ENCODE data around the gene RSPH3.
"Not testable (repeated sequence)": the region's sequence is repeated elsewhere in the genome, so short reads cannot be mapped to it uniquely, and the experiment has no call there.

RSPH3 gene

DNA sequence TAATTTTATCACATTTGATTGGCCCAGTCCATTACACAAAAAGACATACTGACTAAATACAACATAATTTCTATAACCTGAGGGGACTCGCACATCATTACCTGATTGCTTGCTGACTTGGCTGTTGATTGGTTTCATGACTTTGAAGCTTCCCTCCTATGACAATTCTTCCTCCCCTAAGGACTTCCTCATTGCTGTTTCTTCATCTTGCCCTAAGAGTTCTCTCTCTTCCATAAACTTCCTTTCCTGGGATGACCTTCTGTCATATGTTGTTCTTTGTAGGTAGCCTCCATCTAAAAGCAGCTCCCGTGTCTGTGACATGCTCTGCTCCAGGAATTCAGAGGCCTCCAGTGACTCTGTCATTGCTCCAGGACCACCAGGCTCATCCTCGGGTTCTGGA lies 22.6 kb downstream of the RSPH3 start:
- no peak for DNase-seq (ENCODE audit: low read depth in 1 of 2, low spot score in 1 of 2)

DNA sequence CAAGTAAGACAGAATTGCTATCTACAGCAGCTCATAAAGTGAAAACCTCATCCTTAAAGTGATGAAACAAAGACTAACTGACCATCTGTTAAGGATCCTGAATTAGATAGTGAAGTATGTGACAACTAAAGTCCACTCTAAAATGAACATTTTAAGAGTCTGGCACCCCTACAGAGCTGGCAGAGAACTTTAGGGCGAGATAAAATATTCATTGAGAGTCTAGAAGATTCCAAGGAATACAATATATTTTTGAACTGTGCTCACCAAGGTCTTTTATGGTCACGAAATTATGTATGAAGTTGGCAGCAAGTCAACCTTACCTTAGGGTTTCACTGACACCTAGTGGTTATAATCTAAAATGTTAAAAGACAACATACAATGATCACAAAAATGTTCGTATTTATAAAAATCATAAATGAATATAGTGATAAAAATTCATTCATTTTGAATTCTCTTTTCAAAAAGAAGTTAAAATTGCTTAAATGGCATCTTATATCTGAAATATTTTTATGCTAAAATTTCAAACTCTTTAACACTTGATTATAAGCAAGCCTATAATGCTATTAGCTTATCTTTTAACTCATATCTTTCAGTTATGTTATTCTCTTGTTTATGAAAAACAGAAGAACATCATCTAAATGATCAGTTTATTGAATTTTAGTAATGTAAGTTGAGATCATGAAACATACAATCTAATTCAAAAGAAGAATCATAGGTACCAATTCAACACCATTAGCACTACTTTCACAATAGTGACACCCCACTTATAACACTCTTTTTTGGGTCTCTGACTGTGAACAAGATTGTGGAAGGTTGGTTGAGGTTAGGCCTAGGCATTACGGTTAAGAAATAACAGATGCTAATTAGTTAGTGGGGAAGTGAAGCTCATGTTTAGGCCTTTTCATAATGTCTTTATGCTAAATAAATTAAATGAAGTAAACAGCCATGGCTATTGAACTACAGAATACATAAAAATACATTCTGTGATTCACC lies 27.5 kb downstream of the RSPH3 start:
- no peak for DNase-seq (ENCODE audit: low read depth in 1 of 2, low spot score in 1 of 2)

DNA sequence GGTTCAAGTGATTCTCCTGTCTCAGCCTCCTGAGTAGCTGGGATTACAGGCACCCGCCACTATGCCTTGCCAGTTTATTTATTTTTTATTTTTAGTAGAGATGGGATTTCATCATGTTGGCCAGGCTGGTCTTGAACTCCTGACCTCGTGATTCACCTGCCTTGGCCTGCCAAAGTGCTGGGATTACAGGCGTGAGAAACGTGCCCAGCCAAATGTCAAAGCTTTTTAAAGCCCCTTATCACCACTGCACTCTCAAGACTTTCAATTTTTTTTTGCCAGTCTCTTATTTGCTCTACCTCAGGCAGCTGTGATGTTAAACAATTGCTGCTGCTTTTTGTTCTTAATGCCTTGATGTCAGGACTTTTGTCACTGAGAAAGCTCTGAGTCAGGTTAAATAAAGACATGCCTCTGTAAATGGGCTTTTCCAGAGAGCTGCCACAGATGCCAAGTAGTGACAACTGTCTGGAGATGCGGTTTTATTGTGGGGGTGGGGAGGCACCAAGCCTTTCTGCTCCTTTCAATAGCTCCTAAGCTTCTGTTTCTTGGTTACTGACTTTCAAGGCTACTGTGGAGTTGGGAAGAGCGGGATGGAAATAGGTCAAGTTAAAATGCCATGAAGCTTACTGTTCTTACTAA lies 29.2 kb downstream of the RSPH3 start:
- no peak for DNase-seq (ENCODE audit: low read depth in 1 of 2, low spot score in 1 of 2)

DNA sequence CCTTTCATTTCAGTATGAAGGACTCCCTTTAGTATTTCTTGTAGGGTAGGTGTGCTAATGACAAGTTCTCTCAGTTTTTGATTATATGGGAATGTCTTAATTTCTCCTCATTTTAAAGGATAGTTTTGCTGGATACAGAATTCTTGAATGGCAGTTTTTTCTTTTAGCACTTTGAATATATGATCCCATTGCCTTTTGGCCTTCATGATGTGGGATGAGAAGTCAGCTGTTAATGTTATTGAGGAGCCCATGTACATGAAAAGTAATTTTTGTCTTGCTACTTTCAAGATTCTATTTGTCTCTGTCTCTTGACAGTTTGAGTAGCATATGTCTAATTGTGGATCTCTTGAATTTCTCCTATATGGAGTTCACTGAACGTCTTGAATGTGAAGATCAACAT lies 30.9 kb downstream of the RSPH3 start:
- DNase-seq (ENCODE audit: low read depth in 1 of 2, low spot score in 1 of 2): no peak

DNA sequence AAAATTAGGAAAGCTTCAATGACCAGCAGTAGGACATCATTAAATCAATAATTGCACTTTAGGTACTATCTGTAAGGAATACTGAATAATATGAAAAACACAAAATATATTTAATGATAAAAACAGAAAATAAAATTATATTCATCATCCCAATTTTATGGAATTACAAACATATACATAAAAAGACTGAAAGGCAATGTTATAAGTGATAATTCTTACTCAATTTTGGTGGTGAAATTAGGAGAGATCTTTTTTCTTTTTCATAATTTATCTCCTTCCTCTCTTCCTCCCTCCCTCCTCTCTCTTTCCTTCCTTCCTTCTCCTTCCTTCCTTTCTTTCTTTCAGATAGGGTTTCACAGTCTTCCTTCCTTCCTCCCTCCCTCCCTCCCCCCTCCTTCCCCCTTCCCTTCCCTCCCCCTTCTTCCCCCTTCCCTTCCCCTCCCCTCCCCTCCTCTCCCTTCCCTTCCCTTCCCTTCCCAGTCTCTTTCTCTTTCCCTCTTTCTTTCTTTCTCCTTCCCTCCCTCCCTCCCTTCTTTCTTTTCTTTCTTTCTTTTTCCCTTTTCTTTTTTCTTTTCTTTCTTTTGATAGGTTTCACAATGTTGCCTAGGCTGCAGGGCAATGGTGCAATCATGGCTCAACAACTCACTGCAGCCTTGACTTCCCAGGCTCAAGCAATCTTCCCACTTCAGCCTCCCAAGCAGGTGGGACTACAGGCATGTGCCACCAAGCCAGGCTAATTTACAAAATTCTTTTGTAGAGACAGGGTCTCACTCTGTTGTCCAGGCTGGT lies 36.8 kb downstream of the RSPH3 start:
- no peak for DNase-seq (ENCODE audit: low read depth in 1 of 2, low spot score in 1 of 2)

DNA sequence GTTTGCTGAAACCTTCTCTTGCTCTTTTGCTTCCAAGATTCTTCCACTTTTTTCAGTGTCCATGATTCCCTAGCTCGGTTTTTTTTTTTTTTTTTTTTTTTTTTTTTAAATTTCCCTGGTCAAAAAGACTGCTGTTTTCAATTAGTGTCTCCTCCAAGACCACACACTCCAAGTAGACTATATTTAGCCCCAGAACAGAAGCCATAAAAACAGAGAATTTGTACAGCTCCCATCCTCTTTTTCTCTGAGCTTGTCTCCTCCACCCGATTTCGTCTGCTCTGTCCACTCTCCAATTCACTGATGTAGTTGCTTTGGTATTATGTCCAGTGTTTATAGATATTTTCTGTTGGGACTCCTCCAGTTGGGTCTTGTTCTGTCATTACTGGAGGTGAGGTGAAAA lies 37.6 kb downstream of the RSPH3 start:
- no peak for DNase-seq (ENCODE audit: low read depth in 1 of 2, low spot score in 1 of 2)

DNA sequence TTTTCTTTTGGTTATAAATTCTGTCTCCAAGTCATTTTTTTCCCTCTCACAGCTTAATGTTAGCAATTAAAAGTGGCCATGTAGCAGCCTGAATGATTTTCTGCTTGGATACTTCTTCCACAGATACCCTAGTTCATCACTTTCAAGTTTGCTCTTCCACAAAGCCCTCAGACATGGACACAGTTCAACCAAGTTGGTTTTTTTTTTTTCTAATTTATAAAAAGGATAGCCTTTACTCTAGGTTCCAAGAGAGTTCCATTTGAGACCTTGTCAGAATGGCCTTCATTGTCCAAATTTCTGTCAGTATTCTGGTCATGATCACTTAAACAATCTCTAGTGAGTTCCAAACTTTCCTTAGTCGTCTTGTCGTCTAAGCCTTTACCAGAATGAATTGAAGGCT lies 40.0 kb downstream of the RSPH3 start:
- no peak for DNase-seq (ENCODE audit: low read depth in 1 of 2, low spot score in 1 of 2)

DNA sequence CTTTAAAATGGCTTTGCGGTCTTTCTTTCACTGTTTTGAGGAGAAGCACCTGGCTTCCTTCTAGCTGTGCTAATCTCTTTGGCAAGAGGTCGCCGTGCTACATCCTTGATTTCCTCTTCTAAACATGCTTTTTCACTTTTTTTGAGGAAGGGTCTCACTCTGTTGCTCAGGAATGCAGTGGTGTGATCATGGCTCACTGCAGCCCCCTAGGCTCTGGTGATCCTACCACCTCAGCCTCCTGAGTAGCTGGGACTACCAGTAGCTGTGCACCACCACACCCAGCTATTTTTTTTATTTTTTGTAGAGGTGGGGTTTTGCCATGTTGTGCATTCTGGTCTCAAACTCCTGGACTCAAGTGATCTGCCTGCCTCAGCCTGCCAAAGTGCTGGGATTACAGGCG lies 40.5 kb downstream of the RSPH3 start:
- no peak for DNase-seq (ENCODE audit: low read depth in 1 of 2, low spot score in 1 of 2)

DNA sequence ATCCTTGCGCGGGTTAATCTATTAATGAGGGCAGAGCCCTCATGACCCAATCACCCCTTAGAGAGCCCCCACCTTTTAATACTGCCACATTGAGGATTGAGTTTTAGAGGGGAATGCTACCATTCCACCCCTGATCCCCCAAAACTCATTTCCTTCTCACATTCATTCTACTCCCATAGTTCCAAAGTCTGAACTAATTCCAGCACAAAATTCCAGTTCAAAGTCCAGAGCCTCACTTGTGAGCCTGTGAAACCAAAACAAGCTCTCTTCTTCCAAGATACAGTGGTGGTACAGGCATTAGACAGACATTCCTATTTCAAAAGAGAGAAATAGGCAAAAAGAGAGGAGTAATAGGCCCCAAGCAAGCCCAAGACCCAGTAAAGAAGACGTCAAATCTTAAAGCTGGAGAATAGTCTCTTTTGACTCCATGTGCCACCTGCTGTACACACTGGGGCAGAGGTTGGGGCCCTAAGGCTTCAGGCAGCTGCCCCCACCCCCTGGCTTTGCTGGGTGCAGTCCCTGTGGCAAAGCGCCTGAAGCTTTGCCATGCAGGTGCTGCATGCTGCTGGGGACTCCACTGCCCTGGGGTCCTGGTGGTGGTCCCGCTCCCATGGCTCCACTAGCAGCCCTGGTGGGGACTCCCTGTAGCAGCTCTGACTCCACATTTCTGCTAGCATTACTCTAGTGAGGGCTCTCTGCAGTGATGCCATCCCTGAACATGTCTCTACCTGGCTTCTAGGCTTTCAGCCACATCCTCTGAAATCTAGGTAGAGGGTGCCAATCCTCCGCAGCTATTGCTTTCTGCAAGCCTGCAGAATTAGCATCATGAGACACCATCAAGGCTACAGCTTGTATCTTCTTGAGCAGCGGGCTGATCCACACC lies 41.3 kb downstream of the RSPH3 start:
- DNase-seq (ENCODE audit: low read depth in 1 of 2, low spot score in 1 of 2): no peak

DNA sequence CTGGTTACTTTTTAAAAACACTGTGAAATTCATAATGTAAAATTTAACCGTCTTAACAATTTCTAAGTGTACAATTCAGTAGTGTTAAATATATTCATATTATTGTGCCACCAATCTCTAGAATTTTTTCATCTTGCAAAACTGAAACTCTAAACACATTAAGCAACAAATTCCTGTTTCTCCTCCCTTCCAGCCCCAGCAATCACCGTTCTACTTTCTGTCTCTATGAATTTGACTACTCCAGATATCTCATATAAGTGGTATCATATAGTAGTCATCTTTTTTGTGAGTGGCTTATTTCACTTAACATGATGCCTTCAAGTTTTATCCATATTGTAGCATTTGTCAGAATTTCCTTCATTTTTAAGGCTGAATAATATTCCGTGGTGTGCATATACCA lies 44.7 kb downstream of the RSPH3 start:
- DNase-seq (ENCODE audit: low read depth in 1 of 2, low spot score in 1 of 2): no peak

DNA sequence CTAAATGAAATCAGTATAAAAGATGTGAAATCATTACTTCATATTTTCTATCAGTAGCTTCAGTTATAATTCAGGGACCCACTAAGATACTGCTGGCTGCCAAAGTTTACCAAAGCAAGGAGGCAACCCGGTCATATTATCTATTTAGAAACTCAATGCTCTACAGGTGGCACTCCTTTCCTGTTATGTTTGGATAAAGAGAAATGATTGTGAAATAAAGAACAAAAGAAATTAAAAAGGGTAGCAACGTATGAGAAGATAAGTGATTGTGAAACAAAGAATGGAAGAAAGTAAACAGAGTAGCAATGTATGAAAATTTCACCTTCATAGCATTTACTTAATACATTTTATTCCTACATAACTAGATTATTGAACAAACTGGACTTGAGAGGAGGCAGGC lies 45.2 kb downstream of the RSPH3 start:
- no peak for DNase-seq (ENCODE audit: low read depth in 1 of 2, low spot score in 1 of 2)

DNA sequence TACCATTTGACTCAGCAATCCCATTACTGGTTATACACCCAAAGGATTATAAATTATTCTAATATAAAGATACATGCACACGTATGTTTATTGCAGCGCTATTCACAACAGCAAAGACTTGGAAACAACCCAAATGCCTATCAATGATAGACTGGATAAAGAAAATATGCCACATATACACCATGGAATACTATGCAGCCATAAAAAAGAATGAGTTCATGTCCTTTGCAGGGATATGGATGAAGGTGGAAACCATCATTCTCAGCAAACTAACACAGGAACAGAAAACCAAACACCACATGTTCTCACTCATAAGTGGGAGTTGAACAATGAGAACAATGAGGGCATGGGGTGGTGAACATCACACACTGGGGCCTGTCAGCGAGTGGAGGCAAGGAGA lies 48.0 kb downstream of the RSPH3 start:
- DNase-seq (ENCODE audit: low read depth in 1 of 2, low spot score in 1 of 2): not testable (repeated sequence)

DNA sequence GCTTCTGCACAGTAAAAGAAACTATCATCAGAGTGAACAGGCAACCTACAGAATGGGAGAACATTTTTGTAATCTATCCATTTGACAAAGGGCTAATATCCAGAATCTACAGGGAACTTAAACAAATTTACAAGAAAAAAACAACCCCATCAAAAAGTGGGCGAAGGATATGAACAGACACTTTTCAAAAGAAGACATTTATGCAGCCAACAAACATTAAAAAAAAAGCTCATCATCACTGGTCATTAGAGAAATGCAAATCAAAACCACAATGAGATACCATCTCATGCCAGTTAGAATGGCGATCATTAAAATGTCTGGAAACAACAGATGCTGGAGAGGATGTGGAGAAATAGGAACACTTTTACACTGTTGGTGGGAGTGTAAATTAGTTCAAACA lies 48.4 kb downstream of the RSPH3 start:
- not testable (repeated sequence) for DNase-seq (ENCODE audit: low read depth in 1 of 2, low spot score in 1 of 2)

DNA sequence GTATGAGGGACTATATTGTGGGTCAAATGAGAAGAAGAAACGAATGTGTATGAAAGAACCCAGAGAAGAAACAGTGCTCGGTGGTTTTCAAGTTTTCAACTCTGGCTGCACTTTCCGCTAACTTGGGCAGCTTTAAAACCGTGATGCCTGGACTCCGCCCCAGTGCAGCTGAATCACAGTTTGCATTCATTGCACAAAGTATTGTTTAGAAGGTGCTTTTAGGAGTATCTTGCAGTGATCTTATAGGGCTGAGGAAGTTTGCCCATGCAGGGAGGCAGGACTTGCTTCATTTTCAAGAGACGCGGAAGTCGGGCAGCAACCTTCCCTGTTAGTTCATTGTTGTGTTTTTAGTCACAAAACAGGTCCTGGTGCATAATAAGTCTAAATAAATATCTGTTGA lies 52.7 kb downstream of the RSPH3 start:
- DNase-seq (ENCODE audit: low read depth in 1 of 2, low spot score in 1 of 2): no peak

DNA sequence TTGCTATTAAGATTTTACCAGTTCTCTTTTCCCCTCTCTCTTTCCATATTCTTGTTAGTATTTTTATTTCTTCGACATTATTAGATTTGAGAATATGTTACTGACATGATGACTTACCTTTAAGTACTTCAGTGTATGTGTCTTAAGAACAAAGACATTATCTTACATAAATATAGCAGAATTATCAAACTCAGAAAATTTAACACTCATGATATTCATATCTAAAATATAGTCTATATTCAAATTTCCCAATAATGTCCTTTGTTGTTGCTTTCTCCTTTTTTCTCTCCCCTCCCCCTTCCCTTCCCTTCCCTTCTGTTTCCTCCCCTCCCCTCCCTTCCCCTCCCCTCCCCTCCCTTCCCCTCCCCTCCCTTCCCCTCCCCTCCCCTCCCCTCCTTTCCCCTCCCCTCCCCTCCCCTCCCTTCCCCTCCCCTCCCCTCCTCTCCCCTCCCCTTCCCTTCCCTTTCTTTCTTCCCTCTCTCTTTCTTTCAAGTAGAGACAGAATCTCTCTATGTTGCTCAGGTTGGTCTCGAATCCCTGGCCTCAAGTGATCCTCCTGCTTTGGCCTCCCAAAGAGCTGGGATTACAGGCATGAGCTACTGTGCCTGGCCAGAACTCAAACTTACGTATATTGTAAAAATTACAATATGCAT lies 56.5 kb downstream of the RSPH3 start:
- no peak for DNase-seq (ENCODE audit: low read depth in 1 of 2, low spot score in 1 of 2)

DNA sequence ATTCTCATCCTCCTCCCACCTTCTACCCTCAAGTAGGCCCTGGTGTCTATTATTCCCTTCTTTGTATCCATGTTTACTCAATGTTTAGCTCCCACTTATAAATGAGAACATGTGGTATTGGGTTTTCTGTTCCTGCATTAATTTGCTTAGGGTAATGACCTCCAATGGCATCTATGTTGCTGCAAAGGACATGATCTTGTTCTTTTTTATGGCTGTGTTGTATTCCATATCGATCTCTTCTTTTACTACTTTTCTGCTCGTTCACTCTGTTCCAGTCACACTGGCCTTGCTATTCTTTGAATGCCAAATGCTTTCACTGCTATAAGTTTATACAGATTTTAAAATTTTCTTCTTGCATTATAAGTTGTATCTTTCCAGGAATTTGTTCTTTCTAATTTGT lies 57.7 kb downstream of the RSPH3 start:
- no peak for DNase-seq (ENCODE audit: low read depth in 1 of 2, low spot score in 1 of 2)

DNA sequence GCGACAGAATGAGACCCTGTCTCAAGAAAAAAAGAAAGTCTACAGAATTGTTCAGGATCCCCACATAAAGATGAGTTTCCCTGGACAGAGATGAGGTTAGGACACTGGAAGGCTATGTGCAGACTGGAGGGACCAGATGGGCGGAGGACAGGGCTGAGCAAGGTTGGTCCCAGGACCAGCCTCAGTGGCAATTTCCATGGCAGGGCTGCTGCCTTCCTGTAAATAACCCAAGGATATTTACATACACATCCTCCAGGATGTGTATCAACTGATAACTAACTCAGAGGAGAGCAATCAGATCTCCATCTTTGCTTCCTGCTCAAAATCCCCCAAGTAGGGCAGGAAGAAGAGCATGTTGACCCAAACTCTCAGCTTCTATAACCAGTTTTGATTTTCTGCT lies 58.8 kb downstream of the RSPH3 start:
- DNase-seq (ENCODE audit: low read depth in 1 of 2, low spot score in 1 of 2): no peak

DNA sequence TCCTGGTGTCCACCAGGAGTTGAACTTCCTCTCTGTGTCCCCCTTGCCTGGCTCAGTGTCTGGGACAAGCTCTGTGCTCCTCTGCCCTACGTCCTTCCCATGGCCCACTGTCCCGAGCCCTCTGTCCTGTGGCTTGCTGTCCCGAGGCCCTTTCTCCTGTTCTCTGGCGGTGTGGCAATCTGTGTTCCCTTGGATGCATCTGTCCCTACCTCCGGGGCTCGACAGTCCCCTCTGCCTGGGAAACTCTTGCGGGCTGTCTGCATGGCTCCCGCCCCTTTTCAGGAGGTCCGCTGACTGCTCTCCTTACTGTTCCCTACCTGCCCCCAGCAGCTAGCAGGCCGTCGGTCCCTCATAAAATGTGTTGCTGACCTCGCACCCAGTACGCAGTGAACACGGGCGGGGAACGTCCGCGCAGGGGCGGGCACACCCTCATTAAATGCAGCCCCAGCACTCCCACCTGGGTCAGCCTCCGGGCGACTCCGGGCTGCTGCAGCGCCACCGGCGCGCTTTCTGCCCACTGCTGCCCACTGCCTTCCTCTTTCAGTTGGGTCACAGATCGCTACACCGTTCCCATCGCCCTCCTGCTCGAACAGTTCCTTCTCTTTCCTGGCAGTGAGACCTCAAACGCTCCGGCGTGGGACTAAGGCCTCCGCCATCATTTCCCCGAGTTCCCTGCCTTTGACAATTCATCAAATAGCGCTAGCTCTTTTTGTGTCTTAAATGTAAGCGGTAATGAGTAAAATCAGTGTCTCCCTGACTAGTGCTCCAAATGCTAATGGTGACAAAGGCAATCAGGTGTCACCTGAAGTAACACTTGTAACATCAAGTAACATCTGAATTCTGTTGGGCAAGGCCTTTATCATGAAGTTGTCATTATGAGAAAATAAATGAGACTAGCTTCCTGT lies 60.5 kb downstream of the RSPH3 start:
- no peak for DNase-seq (ENCODE audit: low read depth in 1 of 2, low spot score in 1 of 2)

DNA sequence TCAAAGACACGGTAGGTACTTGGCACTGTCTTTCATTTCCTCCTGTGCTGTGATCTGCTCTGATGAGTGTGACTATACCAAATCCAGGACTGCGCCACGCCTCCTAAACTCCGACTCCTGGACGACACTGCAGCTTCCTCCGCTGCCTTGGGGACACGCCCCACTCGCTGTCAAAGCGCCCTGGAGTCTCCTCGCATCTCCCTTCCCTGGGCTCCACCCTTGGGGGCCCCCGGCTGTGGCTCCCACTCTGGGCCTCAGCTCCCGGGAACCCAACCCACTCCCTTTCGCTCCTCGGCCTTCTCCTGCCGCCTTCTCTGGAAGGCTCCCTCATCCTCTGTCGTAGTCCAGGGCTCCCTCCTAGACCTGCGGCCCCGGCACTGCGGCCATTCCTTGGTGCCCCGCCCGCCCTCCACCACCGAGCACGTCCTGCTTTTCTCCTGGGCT lies 61.2 kb downstream of the RSPH3 start:
- no peak for DNase-seq (ENCODE audit: low read depth in 1 of 2, low spot score in 1 of 2)
